ENCODE results near the gene PRC1. TPM values are rescaled to one million over a fixed set of nuclear protein-coding genes. Genes with fewer than 3 reads are reported as not detected.

Gene PRC1
- polyA plus RNA-seq, 1 experiment, result 199 TPM

DNA sequence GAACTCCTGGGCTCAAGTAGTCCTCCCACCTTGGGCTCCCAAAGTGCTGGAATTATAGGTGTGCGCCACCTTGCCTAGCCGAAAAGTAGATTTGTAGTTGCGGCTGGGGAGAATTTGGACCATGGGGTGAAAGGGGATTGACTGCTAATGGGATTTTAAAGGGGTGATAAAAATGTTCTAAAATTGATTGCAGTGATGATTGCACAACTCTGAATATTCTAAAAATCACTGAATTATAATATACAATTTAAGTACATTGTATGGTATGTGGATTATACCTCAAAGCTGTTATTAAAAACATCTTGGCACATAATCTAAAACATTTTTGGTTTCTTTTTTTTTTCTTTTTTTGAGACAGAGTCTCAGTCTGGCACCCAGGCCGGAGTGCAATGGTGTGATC is 3.9 kb downstream of the PRC1 start:
- DNase-seq (ENCODE audit: low read depth), result no peak
- no peaks in the 10 kb centered on the region for H3K36me3 ChIP-seq (ENCODE audit: control insufficient read depth, insufficient read depth, low read length)
- POLR2A ChIA-PET, result no interaction called here
- no peak overlapping the region for H3K4me3 ChIP-seq (ENCODE audit: low read depth, low read length)
- TF ChIP-seq, protein P1, sequence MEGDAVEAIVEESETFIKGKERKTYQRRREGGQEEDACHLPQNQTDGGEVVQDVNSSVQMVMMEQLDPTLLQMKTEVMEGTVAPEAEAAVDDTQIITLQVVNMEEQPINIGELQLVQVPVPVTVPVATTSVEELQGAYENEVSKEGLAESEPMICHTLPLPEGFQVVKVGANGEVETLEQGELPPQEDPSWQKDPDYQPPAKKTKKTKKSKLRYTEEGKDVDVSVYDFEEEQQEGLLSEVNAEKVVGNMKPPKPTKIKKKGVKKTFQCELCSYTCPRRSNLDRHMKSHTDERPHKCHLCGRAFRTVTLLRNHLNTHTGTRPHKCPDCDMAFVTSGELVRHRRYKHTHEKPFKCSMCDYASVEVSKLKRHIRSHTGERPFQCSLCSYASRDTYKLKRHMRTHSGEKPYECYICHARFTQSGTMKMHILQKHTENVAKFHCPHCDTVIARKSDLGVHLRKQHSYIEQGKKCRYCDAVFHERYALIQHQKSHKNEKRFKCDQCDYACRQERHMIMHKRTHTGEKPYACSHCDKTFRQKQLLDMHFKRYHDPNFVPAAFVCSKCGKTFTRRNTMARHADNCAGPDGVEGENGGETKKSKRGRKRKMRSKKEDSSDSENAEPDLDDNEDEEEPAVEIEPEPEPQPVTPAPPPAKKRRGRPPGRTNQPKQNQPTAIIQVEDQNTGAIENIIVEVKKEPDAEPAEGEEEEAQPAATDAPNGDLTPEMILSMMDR (IDR thresholded peaks at IDR 0.05; ENCODE audit: insufficient read depth, low read depth, low read length), result no peak
- H3K27me3 ChIP-seq (ENCODE audit: control insufficient read depth, insufficient read depth, low read length), result no peaks in the 10 kb centered on the region
- CTCF ChIA-PET, result no interaction called here

DNA sequence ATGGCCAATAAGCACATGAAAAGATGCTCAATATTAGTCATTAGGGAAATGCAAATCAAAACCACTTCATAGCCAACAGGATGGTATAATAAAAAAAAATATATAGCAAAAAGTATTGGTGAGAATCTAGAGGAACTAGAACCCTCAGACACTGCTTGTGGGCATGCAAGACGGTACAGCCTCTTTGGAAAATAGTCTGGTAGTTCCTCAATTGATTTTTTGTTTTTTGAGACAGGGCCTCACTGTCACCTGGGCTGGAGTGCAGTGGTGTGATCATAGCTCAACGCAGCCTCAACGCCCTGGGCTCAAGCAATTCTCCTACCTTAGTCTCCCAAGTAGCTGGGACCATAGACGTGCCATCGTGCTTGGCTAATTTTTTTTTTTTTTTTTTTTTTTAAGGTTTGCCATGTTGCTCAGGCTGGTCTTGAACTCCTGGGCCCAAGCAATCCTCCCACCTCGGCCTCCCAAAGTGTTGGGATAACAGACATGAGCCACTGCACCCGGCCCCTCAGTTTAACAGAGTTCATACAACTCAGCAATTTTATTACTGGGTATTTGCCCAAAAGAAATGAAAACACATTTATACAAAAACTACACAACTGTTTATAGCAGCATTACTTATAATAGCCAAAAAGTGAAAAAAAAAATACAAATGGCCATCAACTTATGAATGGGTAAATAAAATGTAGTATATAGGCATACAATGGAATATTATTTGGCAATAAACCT is 5.1 kb downstream of the PRC1 start:
- DNase-seq (ENCODE audit: low read depth), result no peak
- Histone ChIP-seq H3K36me3 (ENCODE audit: control insufficient read depth, insufficient read depth, low read length) (no peaks in the 10 kb centered on the region), H3K4me3 (ENCODE audit: low read depth, low read length) (no peak overlapping the region), H3K27me3 (ENCODE audit: control insufficient read depth, insufficient read depth, low read length) (no peaks in the 10 kb centered on the region)
- ChIA-PET POLR2A (no interaction called here), CTCF (interaction anchor here (0.7 to 1.0 kb wide), 3 partner anchors 49 to 1842 kb away, joined by 3 read pairs; no protein-coding TSS in a partner anchor)
- TF ChIP-seq, protein P1 (IDR thresholded peaks at IDR 0.05; ENCODE audit: insufficient read depth, low read depth, low read length), result no peak

DNA sequence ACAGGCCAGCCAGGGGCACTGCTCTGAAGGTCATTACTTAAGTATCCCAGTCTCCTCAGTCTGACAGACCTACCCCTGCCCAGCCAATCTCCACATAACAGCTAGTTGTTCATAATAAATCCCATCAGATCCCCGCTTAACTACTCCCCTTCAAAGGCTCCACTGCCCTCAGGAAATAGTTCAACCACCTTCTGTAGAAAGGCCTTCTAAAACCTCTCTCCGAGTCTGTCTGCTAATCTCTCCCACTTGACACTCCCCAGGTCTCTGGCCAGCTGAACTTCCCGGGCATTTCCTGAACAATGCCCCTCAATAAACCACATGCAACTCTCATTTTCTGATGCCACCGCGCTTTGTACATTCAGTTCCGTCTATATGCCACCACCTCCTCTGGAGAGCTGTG is 6.0 kb downstream of the PRC1 start:
- TF ChIP-seq, protein P1 (IDR thresholded peaks at IDR 0.05; ENCODE audit: insufficient read depth, low read depth, low read length), result no peak
- Histone ChIP-seq H3K27me3 (ENCODE audit: control insufficient read depth, insufficient read depth, low read length) (no peaks in the 10 kb centered on the region), H3K36me3 (ENCODE audit: control insufficient read depth, insufficient read depth, low read length) (no peaks in the 10 kb centered on the region), H3K4me3 (ENCODE audit: low read depth, low read length) (no peak overlapping the region)
- no peak for DNase-seq (ENCODE audit: low read depth)
- POLR2A ChIA-PET, result no interaction called here
- CTCF ChIA-PET, result interaction anchor here (0.7 to 8.5 kb wide), 3 partner anchors 32 to 61 kb away, joined by 3 to 84 read pairs (median 3); partner anchors contain the start of gene RCCD1

- no peak for DNase-seq (ENCODE audit: low read depth)
- POLR2A ChIA-PET, result no interaction called here
- CTCF ChIA-PET, result interaction anchor here (1.0 to 8.5 kb wide), 4 partner anchors 31 to 62 kb away, joined by 3 to 84 read pairs (median 8); partner anchors contain the start of genes RCCD1 and UNC45A
- Histone ChIP-seq H3K36me3 (ENCODE audit: control insufficient read depth, insufficient read depth, low read length) (no peaks in the 10 kb centered on the region), H3K4me3 (ENCODE audit: low read depth, low read length) (no peak overlapping the region), H3K27me3 (ENCODE audit: control insufficient read depth, insufficient read depth, low read length) (no peaks in the 10 kb centered on the region)
- TF ChIP-seq, protein P1 (IDR thresholded peaks at IDR 0.05; ENCODE audit: insufficient read depth, low read depth, low read length), result no peak
Observed at GRCh38 chr15:90987561-90988141, 6.7 kb downstream of the PRC1 start.

GRCh38 chr15:90986790-90987507 is 7.4 kb downstream of the PRC1 start:
- TF ChIP-seq, protein P1 (IDR thresholded peaks at IDR 0.05; ENCODE audit: insufficient read depth, low read depth, low read length), result no peak
- ChIA-PET POLR2A (interaction anchor here (0.6 kb wide), 1 partner anchor 30 kb away, joined by 3 read pairs; no protein-coding TSS in a partner anchor), CTCF (interaction anchor here (1.6 to 8.5 kb wide), 3 partner anchors 30 to 63 kb away, joined by 7 to 84 read pairs (median 8); partner anchors contain the start of genes RCCD1 and UNC45A)
- H3K27me3 ChIP-seq (ENCODE audit: control insufficient read depth, insufficient read depth, low read length), result no peaks in the 10 kb centered on the region
- DNase-seq (ENCODE audit: low read depth), result no peak
- no peaks in the 10 kb centered on the region for H3K36me3 ChIP-seq (ENCODE audit: control insufficient read depth, insufficient read depth, low read length)
- H3K4me3 ChIP-seq (ENCODE audit: low read depth, low read length), result no peak overlapping the region

Measured in BJ (cell line).